Esophagus (tissue), 2 donors: Measurements from ENCODE around the gene SLC2A13. TPM values are rescaled to one million over a fixed set of nuclear protein-coding genes. Genes with fewer than 3 reads are reported as not detected.
"Not testable (repeated sequence)": the region's sequence is repeated elsewhere in the genome, so short reads cannot be mapped to it uniquely, and the experiment has no call there.

Experiments used
- H3K27ac ChIP-seq, 2 donors: one replicate each; pipeline ENCODE4 v1.5.1; 2013; ENCODE audit warnings: low read depth in 2 of 2, mild to moderate bottlenecking in 2 of 2, inconsistent platforms in 1 of 2, low read length in 1 of 2, moderate library complexity in 1 of 2
- H3K27me3 ChIP-seq, 2 donors: one replicate each; pipeline ENCODE4 v1.6.1; 2013; ENCODE audit warnings: low read length in 2 of 2, control low read depth in 1 of 2, mild to moderate bottlenecking in 1 of 2; ENCODE audit not compliant: insufficient read depth in 2 of 2, control insufficient read depth in 1 of 2
- H3K36me3 ChIP-seq, 2 donors: one replicate each; pipeline ENCODE4 v1.6.1; 2013; ENCODE audit warnings: low read length in 1 of 2; ENCODE audit not compliant: control insufficient read depth in 2 of 2, insufficient read depth in 2 of 2
- H3K4me1 ChIP-seq, 2 donors: one replicate each; pipeline ENCODE4 v1.6.1; 2013; ENCODE audit warnings: low read length in 1 of 2; ENCODE audit not compliant: control insufficient read depth in 2 of 2, insufficient read depth in 2 of 2
- H3K4me3 ChIP-seq, 2 donors: one replicate each; pipeline ENCODE4 v1.5.1; 2013; ENCODE audit warnings: low read length in 2 of 2, mild to moderate bottlenecking in 2 of 2, low read depth in 1 of 2, moderate library complexity in 1 of 2
- H3K9me3 ChIP-seq, 2 donors: one replicate each; pipeline ENCODE4 v1.6.1; 2013; ENCODE audit warnings: mild to moderate bottlenecking in 2 of 2, low read depth in 1 of 2, low read length in 1 of 2, moderate library complexity in 1 of 2; ENCODE audit not compliant: control insufficient read depth in 2 of 2, insufficient read depth in 1 of 2
- WGBS, 2 donors: extraction: QIAGEN DNeasy Blood & Tissue Kit; methylation state at CpG; one replicate each; pipeline ENCODE4 v1.1.7; 2013; 5-methylcytosine and 5-hydroxymethylcytosine counted together
- polyA plus RNA-seq, 2 donors: library from polyadenylated mRNA; stranded (reverse); fragments of 200-250 nt; gene quantifications; one replicate each; pipeline ENCODE4 v1.2.3, GENCODE V29; 2013
- donor health status: healthy with polysubstance abuse.
- donor health status: Bipolar disorder and iron deficiency.

SLC2A13 gene
- polyA plus RNA-seq, 2 donors, result 0.84 to 1.0 TPM

GRCh38 chr12:40030970-40031369 lies 74.9 kb downstream of the SLC2A13 start:
- 93 to 94% methylated on average over 9 of the region's 9 CpGs for WGBS, 2 donors
- H3K9me3 ChIP-seq, H3K27me3 ChIP-seq, H3K36me3 ChIP-seq, H3K4me1 ChIP-seq, H3K27ac ChIP-seq, H3K4me3 ChIP-seq: not testable (repeated sequence)

- Histone ChIP-seq H3K9me3 (no peaks in the 10 kb centered on the region), H3K36me3 (no peaks in the 10 kb centered on the region), H3K27ac (no peak overlapping the region), H3K4me1 (no peaks in the 10 kb centered on the region), H3K4me3 (no peak overlapping the region), H3K27me3 (no peaks in the 10 kb centered on the region)
- WGBS, 2 donors, result 62 to 67% methylated on average over 5 of the region's 5 CpGs
These were observed 77.6 kb downstream of the SLC2A13 start for GRCh38 chr12:40028296-40028695.

- Histone ChIP-seq H3K9me3 (no peaks in the 10 kb centered on the region), H3K27me3 (no peaks in the 10 kb centered on the region), H3K36me3 (peaks cover 0 to 2% of the 10 kb centered on the region in 2 donors), H3K27ac (no peak overlapping the region), H3K4me3 (no peak overlapping the region), H3K4me1 (no peaks in the 10 kb centered on the region)
These were observed 83.0 kb downstream of the SLC2A13 start for GRCh38 chr12:40022850-40023249.

GRCh38 chr12:40020261-40020691 lies 85.6 kb downstream of the SLC2A13 start:
- no peaks in the 10 kb centered on the region for H3K9me3 ChIP-seq
- 90% methylated on average over 4 of the region's 4 CpGs for WGBS, 2 donors
- H3K27me3 ChIP-seq, result no peaks in the 10 kb centered on the region
- no peak overlapping the region for H3K4me3 ChIP-seq
- no peak overlapping the region for H3K27ac ChIP-seq
- peaks cover 0 to 2% of the 10 kb centered on the region in 2 donors for H3K36me3 ChIP-seq
- no peaks in the 10 kb centered on the region for H3K4me1 ChIP-seq

GRCh38 chr12:40017488-40017887 lies 88.4 kb downstream of the SLC2A13 start:
- Histone ChIP-seq H3K36me3 (no peaks in the 10 kb centered on the region), H3K27ac (no peak overlapping the region), H3K9me3 (no peaks in the 10 kb centered on the region), H3K4me3 (no peak overlapping the region), H3K27me3 (no peaks in the 10 kb centered on the region), H3K4me1 (no peaks in the 10 kb centered on the region)
- 91% methylated on average over 1 of the region's 1 CpG for WGBS, 2 donors

GRCh38 chr12:40016980-40017379 lies 88.9 kb downstream of the SLC2A13 start:
- no peaks in the 10 kb centered on the region for H3K36me3 ChIP-seq
- no peak overlapping the region for H3K27ac ChIP-seq
- WGBS, 2 donors, result 70 to 73% methylated on average over 3 of the region's 3 CpGs
- H3K27me3 ChIP-seq, result no peaks in the 10 kb centered on the region
- H3K4me1 ChIP-seq, result no peaks in the 10 kb centered on the region
- no peaks in the 10 kb centered on the region for H3K9me3 ChIP-seq
- H3K4me3 ChIP-seq, result no peak overlapping the region

- Histone ChIP-seq H3K9me3 (no peaks in the 10 kb centered on the region), H3K4me1 (no peaks in the 10 kb centered on the region), H3K27ac (no peak overlapping the region), H3K4me3 (no peak overlapping the region), H3K27me3 (no peaks in the 10 kb centered on the region), H3K36me3 (no peaks in the 10 kb centered on the region)
- 90 to 96% methylated on average over 2 of the region's 2 CpGs for WGBS, 2 donors
These were observed 90.0 kb downstream of the SLC2A13 start for GRCh38 chr12:40015881-40016280.

GRCh38 chr12:40015345-40015744 lies 90.5 kb downstream of the SLC2A13 start:
- no peaks in the 10 kb centered on the region for H3K9me3 ChIP-seq
- H3K4me1 ChIP-seq, result no peaks in the 10 kb centered on the region
- H3K27ac ChIP-seq, result no peak overlapping the region
- WGBS, 2 donors, result 92 to 95% methylated on average over 2 of the region's 2 CpGs
- no peaks in the 10 kb centered on the region for H3K36me3 ChIP-seq
- no peak overlapping the region for H3K4me3 ChIP-seq
- H3K27me3 ChIP-seq, result no peaks in the 10 kb centered on the region

- no peak overlapping the region for H3K27ac ChIP-seq
- 63 to 78% methylated on average over 2 of the region's 2 CpGs for WGBS, 2 donors
- H3K27me3 ChIP-seq, result no peaks in the 10 kb centered on the region
- no peaks in the 10 kb centered on the region for H3K36me3 ChIP-seq
- H3K9me3 ChIP-seq, result no peaks in the 10 kb centered on the region
- no peak overlapping the region for H3K4me3 ChIP-seq
- H3K4me1 ChIP-seq, result no peaks in the 10 kb centered on the region
These were observed 92.0 kb downstream of the SLC2A13 start for GRCh38 chr12:40013847-40014246.

GRCh38 chr12:40013292-40013691 lies 92.6 kb downstream of the SLC2A13 start:
- Histone ChIP-seq H3K4me1 (no peaks in the 10 kb centered on the region), H3K9me3 (no peaks in the 10 kb centered on the region), H3K4me3 (no peak overlapping the region), H3K27ac (no peak overlapping the region), H3K36me3 (no peaks in the 10 kb centered on the region), H3K27me3 (no peaks in the 10 kb centered on the region)
- WGBS, 2 donors, result 83 to 88% methylated on average over 1 of the region's 1 CpG
